ENCODE results near the gene ITGB4. TPM values are rescaled to one million over a fixed set of nuclear protein-coding genes. Genes with fewer than 3 reads are reported as not detected.

The ITGB4 gene
- polyA plus RNA-seq, 1 donor = 9.6 TPM

DNA sequence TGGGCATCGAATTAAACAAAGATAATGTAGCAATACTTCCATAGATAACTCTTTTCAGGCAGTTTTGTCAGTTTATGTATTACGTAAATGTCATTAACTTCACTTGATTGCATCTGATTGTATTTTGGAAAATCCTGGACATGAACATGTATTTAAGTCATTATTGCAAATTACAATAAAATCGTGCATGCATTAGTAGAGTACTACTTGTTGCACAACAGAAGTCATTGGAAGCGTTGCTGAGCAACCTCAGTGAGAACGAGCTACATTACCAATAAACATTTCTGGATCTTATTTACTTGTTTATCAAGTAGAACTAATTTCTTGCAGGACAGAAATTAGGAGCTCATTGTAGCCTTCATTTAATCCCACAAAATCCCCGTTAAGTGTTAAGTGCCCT lies 70.0 kb downstream of the ITGB4 start:
- no peak for DNase-seq

DNA sequence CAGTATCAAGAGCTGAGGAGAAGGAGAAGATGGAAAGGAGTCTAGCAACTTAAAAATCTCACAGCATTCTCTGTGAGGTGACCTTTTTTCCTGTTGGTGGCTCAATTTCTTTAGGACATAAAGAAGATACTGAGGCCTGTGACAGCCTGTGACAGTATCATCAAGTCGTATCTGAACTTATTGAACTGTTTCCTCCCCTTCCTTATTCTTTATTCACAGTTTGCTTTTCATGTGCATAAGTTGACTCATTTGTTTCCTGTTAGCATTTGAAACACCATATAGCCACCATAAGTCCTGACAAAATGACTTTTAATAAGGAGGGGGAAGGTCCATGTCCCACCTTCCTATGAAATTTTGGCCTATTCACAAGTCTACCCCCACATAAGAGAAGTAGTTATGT lies 72.2 kb downstream of the ITGB4 start:
- no peak for DNase-seq

- no peak for DNase-seq
Observed at GRCh38 chr17:75795820-75796607, 74.8 kb downstream of the ITGB4 start.

GRCh38 chr17:75799402-75799801 lies 78.1 kb downstream of the ITGB4 start:
- no peak for DNase-seq

GRCh38 chr17:75803883-75804282 lies 82.6 kb downstream of the ITGB4 start:
- DNase-seq = no peak

DNA sequence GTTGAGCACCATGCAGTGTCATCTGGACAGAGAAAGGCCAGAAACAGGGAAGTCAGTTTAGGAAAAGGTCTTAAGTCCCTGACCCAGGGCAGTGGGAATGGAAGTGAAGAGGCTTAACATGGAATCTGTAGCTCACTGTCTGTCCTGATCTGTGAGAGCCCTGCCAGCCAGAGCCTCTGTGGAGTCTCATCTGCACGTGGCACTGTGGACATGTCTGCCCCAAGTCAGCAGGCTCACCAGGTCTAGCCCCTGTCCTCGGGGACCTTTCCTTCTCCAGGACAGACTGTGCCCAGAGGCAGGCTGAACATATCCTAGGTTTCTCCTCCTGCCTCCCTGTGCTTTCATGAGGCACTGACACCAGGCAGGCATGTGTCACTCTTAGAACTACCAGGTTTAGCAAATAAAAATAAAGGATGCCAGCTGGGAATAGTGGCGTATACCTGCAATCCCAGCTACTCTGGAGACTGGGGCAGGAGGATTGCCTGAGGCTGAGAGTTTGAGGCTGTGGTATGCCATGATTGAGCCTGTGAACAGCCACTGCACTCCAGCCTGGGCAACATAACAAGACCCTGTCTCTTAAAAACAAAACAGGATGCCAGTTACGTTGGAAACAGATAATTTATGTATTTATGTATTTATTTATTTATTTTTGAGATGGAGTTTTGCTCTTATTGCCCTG lies 85.7 kb downstream of the ITGB4 start:
- no peak for DNase-seq

Other genes starting within 250 kb of the ITGB4 start
- gene CASKIN2, start 205.9 kb upstream of the ITGB4 start, polyA plus RNA-seq (ENCODE audit: insufficient read length) = 26.6 TPM
- 53.2 TPM for gene TSEN54, start 204.9 kb upstream of the ITGB4 start, polyA plus RNA-seq (ENCODE audit: insufficient read length)
- 67.5 TPM for gene LLGL2, start 195.8 kb upstream of the ITGB4 start, polyA plus RNA-seq (ENCODE audit: insufficient read length)
- gene MYO15B, start 133.7 kb upstream of the ITGB4 start, polyA plus RNA-seq (ENCODE audit: insufficient read length) = 172 TPM
- gene SMIM5, start 88.0 kb upstream of the ITGB4 start, polyA plus RNA-seq (ENCODE audit: insufficient read length) = 5.1 TPM
- gene RECQL5, start 54.3 kb upstream of the ITGB4 start, polyA plus RNA-seq (ENCODE audit: insufficient read length) = 45.4 TPM
- gene SAP30BP, start 54.1 kb upstream of the ITGB4 start, polyA plus RNA-seq (ENCODE audit: insufficient read length) = 102 TPM
- gene GALK1, start 43.7 kb downstream of the ITGB4 start, polyA plus RNA-seq (ENCODE audit: insufficient read length) = 25.0 TPM
- gene UNK, start 63.3 kb downstream of the ITGB4 start, polyA plus RNA-seq (ENCODE audit: insufficient read length) = 50.3 TPM
- gene UNC13D, start 122.9 kb downstream of the ITGB4 start, polyA plus RNA-seq (ENCODE audit: insufficient read length) = 5.4 TPM
- 75.9 TPM for gene WBP2, start 133.9 kb downstream of the ITGB4 start, polyA plus RNA-seq (ENCODE audit: insufficient read length)
- 4.7 TPM for gene TRIM47, start 157.1 kb downstream of the ITGB4 start, polyA plus RNA-seq (ENCODE audit: insufficient read length)
- 14.1 TPM for gene TRIM65, start 175.5 kb downstream of the ITGB4 start, polyA plus RNA-seq (ENCODE audit: insufficient read length)
- 74.8 TPM for gene MRPL38, start 183.4 kb downstream of the ITGB4 start, polyA plus RNA-seq (ENCODE audit: insufficient read length)
- 12.2 TPM for gene FBF1, start 219.6 kb downstream of the ITGB4 start, polyA plus RNA-seq (ENCODE audit: insufficient read length)

Measured in left kidney (tissue), 2 donors.